Measurements from ENCODE around the gene OSBPL6.

OSBPL6 gene

DNA sequence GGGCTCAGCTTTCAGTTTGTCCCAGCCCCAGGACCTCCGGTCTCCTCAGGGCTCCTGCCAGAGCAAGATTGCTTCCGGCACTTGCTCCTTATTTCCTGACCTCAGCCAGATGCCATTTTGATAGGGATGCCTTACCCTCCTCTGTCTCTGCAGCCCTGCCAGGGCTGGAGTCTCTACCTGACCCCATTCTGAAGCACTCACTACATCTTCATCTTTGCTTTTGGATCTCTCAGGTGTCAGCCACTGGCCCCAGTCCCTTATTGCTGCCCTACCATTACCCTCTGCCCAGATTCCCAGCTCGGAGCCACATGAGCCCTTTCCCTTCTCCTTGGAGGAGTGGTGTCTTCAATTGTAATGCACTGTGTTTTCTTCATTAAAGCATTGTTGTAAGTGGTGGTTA lies 17.1 kb downstream of the OSBPL6 start:
- Histone ChIP-seq H3K4me1 (no peaks in the 10 kb centered on the region), H3K9me3 (ENCODE audit: control insufficient read depth, low read length) (no peaks in the 10 kb centered on the region), H3K27me3 (ENCODE audit: control insufficient read depth, insufficient read depth, low read length) (no peaks in the 10 kb centered on the region), H3K79me2 (no peaks in the 10 kb centered on the region), H3K27ac (no peak overlapping the region), H3K4me2 (ENCODE audit: low read length) (no peak overlapping the region), H3K4me3 (ENCODE audit: low read depth, low read length) (no peak overlapping the region), H3K9ac (no peak overlapping the region), H2AFZ (no peak overlapping the region), H3K36me3 (ENCODE audit: control insufficient read depth, insufficient read depth, low read length) (no peaks in the 10 kb centered on the region)
- TF ChIP-seq, protein P1, sequence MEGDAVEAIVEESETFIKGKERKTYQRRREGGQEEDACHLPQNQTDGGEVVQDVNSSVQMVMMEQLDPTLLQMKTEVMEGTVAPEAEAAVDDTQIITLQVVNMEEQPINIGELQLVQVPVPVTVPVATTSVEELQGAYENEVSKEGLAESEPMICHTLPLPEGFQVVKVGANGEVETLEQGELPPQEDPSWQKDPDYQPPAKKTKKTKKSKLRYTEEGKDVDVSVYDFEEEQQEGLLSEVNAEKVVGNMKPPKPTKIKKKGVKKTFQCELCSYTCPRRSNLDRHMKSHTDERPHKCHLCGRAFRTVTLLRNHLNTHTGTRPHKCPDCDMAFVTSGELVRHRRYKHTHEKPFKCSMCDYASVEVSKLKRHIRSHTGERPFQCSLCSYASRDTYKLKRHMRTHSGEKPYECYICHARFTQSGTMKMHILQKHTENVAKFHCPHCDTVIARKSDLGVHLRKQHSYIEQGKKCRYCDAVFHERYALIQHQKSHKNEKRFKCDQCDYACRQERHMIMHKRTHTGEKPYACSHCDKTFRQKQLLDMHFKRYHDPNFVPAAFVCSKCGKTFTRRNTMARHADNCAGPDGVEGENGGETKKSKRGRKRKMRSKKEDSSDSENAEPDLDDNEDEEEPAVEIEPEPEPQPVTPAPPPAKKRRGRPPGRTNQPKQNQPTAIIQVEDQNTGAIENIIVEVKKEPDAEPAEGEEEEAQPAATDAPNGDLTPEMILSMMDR (IDR thresholded peaks at IDR 0.05): no peak

DNA sequence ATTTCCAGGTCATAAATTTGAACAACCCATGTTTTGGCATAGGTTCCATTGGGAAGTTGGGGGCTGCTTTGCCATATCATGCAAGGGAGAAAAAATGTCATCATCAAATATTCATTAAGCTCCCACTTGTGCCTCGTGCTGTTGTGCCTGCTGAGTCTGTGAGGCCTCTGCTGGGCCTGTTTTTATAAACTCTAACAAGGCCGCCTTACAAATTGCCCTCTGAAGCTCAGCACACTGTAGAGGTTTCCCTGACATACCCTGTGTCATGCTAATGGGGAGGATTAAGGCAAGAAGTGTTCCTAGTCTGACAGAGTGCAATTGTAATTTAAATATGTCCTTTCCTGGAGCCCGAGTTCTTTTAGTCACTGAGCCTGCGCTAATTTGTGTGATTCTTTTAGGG lies 17.6 kb downstream of the OSBPL6 start:
- Histone ChIP-seq H3K4me1 (no peaks in the 10 kb centered on the region), H3K4me3 (ENCODE audit: low read depth, low read length) (no peak overlapping the region), H2AFZ (no peak overlapping the region), H3K36me3 (ENCODE audit: control insufficient read depth, insufficient read depth, low read length) (no peaks in the 10 kb centered on the region), H3K9me3 (ENCODE audit: control insufficient read depth, low read length) (no peaks in the 10 kb centered on the region), H3K27me3 (ENCODE audit: control insufficient read depth, insufficient read depth, low read length) (no peaks in the 10 kb centered on the region), H3K27ac (no peak overlapping the region), H3K9ac (no peak overlapping the region), H3K4me2 (ENCODE audit: low read length) (no peak overlapping the region), H3K79me2 (no peaks in the 10 kb centered on the region)
- TF ChIP-seq, protein P1 (IDR thresholded peaks at IDR 0.05): no peak

DNA sequence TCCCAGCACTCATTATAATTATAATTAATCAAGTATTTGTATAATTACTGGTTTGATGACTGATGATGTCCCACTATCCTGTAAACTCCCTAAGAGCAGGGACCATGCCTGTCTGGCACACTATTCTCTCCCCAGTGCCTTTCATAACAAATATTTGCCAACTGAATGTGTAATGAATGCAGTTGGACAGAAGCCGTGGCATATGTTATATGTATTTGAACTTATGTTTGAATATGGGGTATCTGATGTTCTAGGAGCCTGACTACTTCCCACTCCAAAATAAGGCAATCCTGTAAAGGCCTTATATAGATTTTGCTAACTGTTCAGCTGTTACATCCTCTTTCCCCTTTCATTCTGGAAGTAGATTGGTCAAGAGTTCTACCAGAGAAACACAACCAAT lies 19.7 kb downstream of the OSBPL6 start:
- no peaks in the 10 kb centered on the region for H3K36me3 ChIP-seq (ENCODE audit: control insufficient read depth, insufficient read depth, low read length)
- H2AFZ ChIP-seq: no peak overlapping the region
- H3K4me3 ChIP-seq (ENCODE audit: low read depth, low read length): no peak overlapping the region
- TF ChIP-seq, protein P1 (IDR thresholded peaks at IDR 0.05): no peak
- no peaks in the 10 kb centered on the region for H3K79me2 ChIP-seq
- no peaks in the 10 kb centered on the region for H3K27me3 ChIP-seq (ENCODE audit: control insufficient read depth, insufficient read depth, low read length)
- no peaks in the 10 kb centered on the region for H3K9me3 ChIP-seq (ENCODE audit: control insufficient read depth, low read length)
- no peak overlapping the region for H3K27ac ChIP-seq
- no peaks in the 10 kb centered on the region for H3K4me1 ChIP-seq
- no peak overlapping the region for H3K9ac ChIP-seq
- no peak overlapping the region for H3K4me2 ChIP-seq (ENCODE audit: low read length)

DNA sequence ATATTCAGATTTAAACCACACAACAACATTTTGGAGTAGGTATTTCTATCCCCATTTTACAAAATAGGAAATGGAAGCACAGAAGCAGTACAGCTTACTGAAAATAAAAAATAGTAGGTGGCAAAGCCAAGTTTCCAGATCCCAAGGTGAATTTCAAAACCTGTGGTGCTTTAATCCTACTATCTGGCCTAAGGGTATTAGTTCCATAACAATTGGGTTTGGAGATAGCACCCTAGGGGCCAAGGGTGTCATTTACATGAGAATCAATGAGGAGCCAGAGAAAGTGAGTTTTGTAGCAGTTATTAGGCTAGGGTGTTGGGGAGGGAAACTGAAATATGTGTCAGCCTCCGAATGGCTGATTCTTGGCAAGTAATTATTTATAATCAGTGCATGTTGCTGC lies 24.9 kb downstream of the OSBPL6 start:
- Histone ChIP-seq H3K9ac (no peak overlapping the region), H3K4me2 (ENCODE audit: low read length) (no peak overlapping the region), H3K79me2 (no peaks in the 10 kb centered on the region), H3K27ac (no peak overlapping the region), H3K36me3 (ENCODE audit: control insufficient read depth, insufficient read depth, low read length) (no peaks in the 10 kb centered on the region), H2AFZ (no peak overlapping the region), H3K9me3 (ENCODE audit: control insufficient read depth, low read length) (no peaks in the 10 kb centered on the region), H3K27me3 (ENCODE audit: control insufficient read depth, insufficient read depth, low read length) (no peaks in the 10 kb centered on the region), H3K4me3 (ENCODE audit: low read depth, low read length) (no peak overlapping the region), H3K4me1 (no peaks in the 10 kb centered on the region)
- TF ChIP-seq, protein P1 (IDR thresholded peaks at IDR 0.05): no peak

DNA sequence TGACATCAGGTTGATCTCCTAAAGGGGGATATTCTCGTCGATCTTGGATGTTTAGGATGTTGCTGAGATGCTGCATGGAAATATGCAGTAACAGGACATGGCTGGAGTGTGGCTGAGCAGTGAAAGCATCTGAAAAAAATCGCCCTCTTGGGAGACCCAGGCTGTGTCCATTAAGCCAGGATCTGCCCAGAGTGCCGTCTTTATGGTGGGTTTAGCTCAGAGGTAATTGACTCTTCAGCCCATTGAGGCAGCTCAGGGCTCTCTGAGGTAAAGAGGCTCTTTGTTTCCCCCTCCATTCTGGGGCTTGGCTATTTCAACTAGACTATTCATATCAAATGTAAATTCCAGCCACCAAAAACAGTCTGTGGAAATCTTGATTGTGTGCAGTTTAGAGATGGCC lies 26.5 kb downstream of the OSBPL6 start:
- no peaks in the 10 kb centered on the region for H3K9me3 ChIP-seq (ENCODE audit: control insufficient read depth, low read length)
- no peak overlapping the region for H3K9ac ChIP-seq
- TF ChIP-seq, protein P1 (IDR thresholded peaks at IDR 0.05): no peak
- H2AFZ ChIP-seq: no peak overlapping the region
- no peak overlapping the region for H3K4me2 ChIP-seq (ENCODE audit: low read length)
- no peak overlapping the region for H3K27ac ChIP-seq
- no peak overlapping the region for H3K4me3 ChIP-seq (ENCODE audit: low read depth, low read length)
- no peaks in the 10 kb centered on the region for H3K27me3 ChIP-seq (ENCODE audit: control insufficient read depth, insufficient read depth, low read length)
- H3K4me1 ChIP-seq: no peaks in the 10 kb centered on the region
- H3K36me3 ChIP-seq (ENCODE audit: control insufficient read depth, insufficient read depth, low read length): no peaks in the 10 kb centered on the region
- no peaks in the 10 kb centered on the region for H3K79me2 ChIP-seq

Data from parathyroid adenoma (tissue), 2 donors.